ENCODE results near the gene GSE1.

DNA sequence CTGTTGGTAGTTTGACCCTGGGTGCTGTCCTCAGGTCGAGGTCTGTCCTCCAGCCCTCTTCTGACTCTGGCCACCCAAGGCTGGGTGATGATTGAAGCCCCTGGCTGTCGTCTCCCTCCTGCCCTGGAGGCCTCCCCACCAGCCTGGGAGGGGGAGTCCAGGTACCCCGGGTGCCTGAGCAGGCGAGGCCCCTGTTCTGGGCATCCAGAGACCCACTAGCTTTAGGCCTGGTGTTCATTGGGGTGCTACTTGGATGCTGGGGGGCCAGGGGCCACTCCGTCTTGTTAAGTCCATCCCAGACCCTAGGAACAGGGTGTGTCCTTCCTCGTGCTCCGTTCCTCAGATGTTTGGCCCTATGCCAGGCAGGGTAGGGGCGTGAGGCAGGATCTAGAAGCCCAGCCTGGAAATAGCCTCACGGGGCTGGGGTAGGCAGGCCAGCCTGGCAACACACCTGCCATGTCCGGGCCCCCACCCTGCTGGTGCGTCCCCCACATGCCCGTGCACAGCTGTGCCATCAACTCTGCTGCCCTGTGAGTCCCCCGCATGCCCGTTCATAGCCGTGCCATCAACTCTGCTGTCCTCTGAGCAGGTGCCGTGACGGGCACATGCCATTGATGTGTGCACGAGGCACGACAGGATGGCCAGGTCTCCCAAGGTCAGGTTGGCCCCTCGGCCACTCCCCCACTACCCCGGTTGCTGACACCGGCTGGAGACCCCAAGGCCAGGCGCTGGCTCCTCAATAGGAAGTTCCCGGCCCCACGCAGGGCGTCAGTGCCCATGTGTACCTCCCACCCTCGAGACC, 38.7 kb downstream of the GSE1 start:
- TF ChIP-seq, protein P1, sequence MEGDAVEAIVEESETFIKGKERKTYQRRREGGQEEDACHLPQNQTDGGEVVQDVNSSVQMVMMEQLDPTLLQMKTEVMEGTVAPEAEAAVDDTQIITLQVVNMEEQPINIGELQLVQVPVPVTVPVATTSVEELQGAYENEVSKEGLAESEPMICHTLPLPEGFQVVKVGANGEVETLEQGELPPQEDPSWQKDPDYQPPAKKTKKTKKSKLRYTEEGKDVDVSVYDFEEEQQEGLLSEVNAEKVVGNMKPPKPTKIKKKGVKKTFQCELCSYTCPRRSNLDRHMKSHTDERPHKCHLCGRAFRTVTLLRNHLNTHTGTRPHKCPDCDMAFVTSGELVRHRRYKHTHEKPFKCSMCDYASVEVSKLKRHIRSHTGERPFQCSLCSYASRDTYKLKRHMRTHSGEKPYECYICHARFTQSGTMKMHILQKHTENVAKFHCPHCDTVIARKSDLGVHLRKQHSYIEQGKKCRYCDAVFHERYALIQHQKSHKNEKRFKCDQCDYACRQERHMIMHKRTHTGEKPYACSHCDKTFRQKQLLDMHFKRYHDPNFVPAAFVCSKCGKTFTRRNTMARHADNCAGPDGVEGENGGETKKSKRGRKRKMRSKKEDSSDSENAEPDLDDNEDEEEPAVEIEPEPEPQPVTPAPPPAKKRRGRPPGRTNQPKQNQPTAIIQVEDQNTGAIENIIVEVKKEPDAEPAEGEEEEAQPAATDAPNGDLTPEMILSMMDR (conservative IDR thresholded peaks at IDR 0.05; ENCODE audit: low read depth in 2 of 2): no peak
- TF ChIP-seq POLR2AphosphoS5 (IDR thresholded peaks at IDR 0.05; ENCODE audit: low read depth): no peak
- no peak for TF ChIP-seq EZH2 (IDR thresholded peaks at IDR 0.05; ENCODE audit: low read depth, unreplicated experiment)
- no peak for TF ChIP-seq CREB1 (CRISPR knock-in tag; IDR thresholded peaks at IDR 0.05; ENCODE audit: low read depth)
- TF ChIP-seq, protein P2, sequence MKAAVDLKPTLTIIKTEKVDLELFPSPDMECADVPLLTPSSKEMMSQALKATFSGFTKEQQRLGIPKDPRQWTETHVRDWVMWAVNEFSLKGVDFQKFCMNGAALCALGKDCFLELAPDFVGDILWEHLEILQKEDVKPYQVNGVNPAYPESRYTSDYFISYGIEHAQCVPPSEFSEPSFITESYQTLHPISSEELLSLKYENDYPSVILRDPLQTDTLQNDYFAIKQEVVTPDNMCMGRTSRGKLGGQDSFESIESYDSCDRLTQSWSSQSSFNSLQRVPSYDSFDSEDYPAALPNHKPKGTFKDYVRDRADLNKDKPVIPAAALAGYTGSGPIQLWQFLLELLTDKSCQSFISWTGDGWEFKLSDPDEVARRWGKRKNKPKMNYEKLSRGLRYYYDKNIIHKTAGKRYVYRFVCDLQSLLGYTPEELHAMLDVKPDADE (IDR thresholded peaks at IDR 0.05): no peak
